H9 (cell line): ENCODE measurements around the gene MLST8. TPM values are rescaled to one million over a fixed set of nuclear protein-coding genes. Genes with fewer than 3 reads are reported as not detected.

Experiments
- DNase-seq: peaks from one replicate; pipeline ENCODE4 v3.0.0-alpha.2; 2017
- H2AFZ ChIP-seq: one replicate; pipeline ENCODE4 v1.6.1; 2013; ENCODE audit warnings: mild to moderate bottlenecking, low read length, control low read depth, moderate library complexity
- H2AK5ac ChIP-seq: 2 replicates; pipeline ENCODE4 v1.6.1; 2013; ENCODE audit warnings: low read length, control low read depth, mixed read lengths; ENCODE audit not compliant: insufficient read length
- H2BK120ac ChIP-seq: one replicate; pipeline ENCODE4 v1.6.1; 2013; ENCODE audit warnings: low read depth, mild to moderate bottlenecking, low read length, control low read depth, inconsistent platforms; ENCODE audit not compliant: poor library complexity, severe bottlenecking
- H2BK12ac ChIP-seq: 2 replicates; pipeline ENCODE4 v1.6.1; 2013; ENCODE audit warnings: low read length, control low read depth, mixed read lengths, low read depth; ENCODE audit not compliant: insufficient read length
- H2BK15ac ChIP-seq: 2 replicates; pipeline ENCODE4 v1.6.1; 2013; ENCODE audit warnings: low read depth, low read length, control low read depth
- H2BK20ac ChIP-seq: one replicate; pipeline ENCODE4 v1.6.1; 2013; ENCODE audit warnings: low read depth, mild to moderate bottlenecking, low read length, control low read depth, inconsistent platforms; ENCODE audit not compliant: poor library complexity, severe bottlenecking
- H2BK5ac ChIP-seq: 2 replicates; pipeline ENCODE4 v1.6.1; 2013; ENCODE audit warnings: low read length, control low read depth, mixed read lengths; ENCODE audit not compliant: insufficient read length
- H3K14ac ChIP-seq: 2 replicates; pipeline ENCODE4 v1.6.1; 2013; ENCODE audit warnings: low read length, control low read depth; ENCODE audit not compliant: insufficient read depth
- H3K18ac ChIP-seq: 2 replicates; pipeline ENCODE4 v1.6.1; 2013; ENCODE audit warnings: low read depth, mild to moderate bottlenecking, mixed read lengths, low read length, control low read depth; ENCODE audit not compliant: insufficient read length
- H3K23ac ChIP-seq: 2 replicates; pipeline ENCODE4 v1.6.1; 2013; ENCODE audit warnings: low read length, control low read depth, mixed read lengths, low read depth; ENCODE audit not compliant: insufficient read length
- H3K23me2 ChIP-seq: 2 replicates; pipeline ENCODE4 v1.6.1; 2013; ENCODE audit warnings: low read depth, mild to moderate bottlenecking, mixed read lengths, low read length, control low read depth; ENCODE audit not compliant: insufficient read length, poor library complexity, severe bottlenecking
- H3K27ac ChIP-seq: 2 replicates; pipeline ENCODE4 v1.5.1; 2013; ENCODE audit warnings: low read length, control low read depth, mixed read lengths, low read depth; ENCODE audit not compliant: insufficient read length
- H3K27me3 ChIP-seq: 2 replicates; pipeline ENCODE4 v1.6.1; 2013; ENCODE audit warnings: low read length, control low read depth, inconsistent platforms; ENCODE audit not compliant: insufficient read depth
- H3K4ac ChIP-seq: 2 replicates; pipeline ENCODE4 v1.6.1; 2013; ENCODE audit warnings: low read depth, mild to moderate bottlenecking, control low read depth, inconsistent platforms, low read length, moderate library complexity
- H3K4me1 ChIP-seq: 2 replicates; pipeline ENCODE4 v1.6.1; 2013; ENCODE audit warnings: low read length, control low read depth, inconsistent platforms; ENCODE audit not compliant: insufficient read depth
- H3K4me2 ChIP-seq: 2 replicates; pipeline ENCODE4 v1.6.1; 2013; ENCODE audit warnings: low read length, control low read depth, mixed read lengths; ENCODE audit not compliant: insufficient read length, insufficient read depth
- H3K56ac ChIP-seq: 2 replicates; pipeline ENCODE4 v1.6.1; 2013; ENCODE audit warnings: low read depth, mild to moderate bottlenecking, mixed read lengths, low read length, control low read depth; ENCODE audit not compliant: insufficient read length
- H3K79me1 ChIP-seq: 2 replicates; pipeline ENCODE4 v1.6.1; 2013; ENCODE audit warnings: low read depth, mild to moderate bottlenecking, moderate library complexity, low read length, control low read depth, inconsistent platforms; ENCODE audit not compliant: insufficient read depth, poor library complexity, severe bottlenecking
- H3K79me2 ChIP-seq: 2 replicates; pipeline ENCODE4 v1.6.1; 2013; ENCODE audit warnings: low read length, control low read depth, inconsistent platforms; ENCODE audit not compliant: insufficient read depth
- H3K9ac ChIP-seq: 2 replicates; pipeline ENCODE4 v1.6.1; 2013; ENCODE audit warnings: low read length, control low read depth, mixed read lengths; ENCODE audit not compliant: insufficient read length; ENCODE audit errors: extremely low read depth
- H3K9me3 ChIP-seq: one replicate; pipeline ENCODE4 v1.6.1; 2013; ENCODE audit warnings: low read depth, low read length, inconsistent platforms; ENCODE audit not compliant: control insufficient read depth
- H3T11ph ChIP-seq: one replicate; pipeline ENCODE4 v1.6.1; 2013; ENCODE audit warnings: mild to moderate bottlenecking, low read length, control low read depth, inconsistent platforms
- H4K20me1 ChIP-seq: one replicate; pipeline ENCODE4 v1.6.1; 2013; ENCODE audit not compliant: control insufficient read depth, insufficient read length, insufficient read depth
- H4K5ac ChIP-seq: 2 replicates; pipeline ENCODE4 v1.6.1; 2013; ENCODE audit warnings: low read depth, mild to moderate bottlenecking, mixed read lengths, low read length, control low read depth; ENCODE audit not compliant: insufficient read length
- H4K8ac ChIP-seq: replicated peaks from 2 replicates; pipeline ENCODE4 v1.6.1; 2013; ENCODE audit warnings: low read length, control low read depth, mixed read lengths, low read depth; ENCODE audit not compliant: insufficient read length
- H4K91ac ChIP-seq: 2 replicates; pipeline ENCODE4 v1.6.1; 2013; ENCODE audit warnings: low read depth, mild to moderate bottlenecking, moderate library complexity, mixed read lengths, low read length, control low read depth; ENCODE audit not compliant: insufficient read length
- H3K27ac Mint-ChIP-seq, 3 experiments: 2 replicates in 2 of 3; 3 replicates in 1 of 3; pipeline ENCODE4 v1.8.0; 2020 to 2021; ENCODE audit warnings: mixed read lengths in 3 of 3, mild to moderate bottlenecking in 1 of 3, moderate library complexity in 1 of 3
- H3K27me3 Mint-ChIP-seq: 2 replicates; pipeline ENCODE4 v1.8.0; 2021; ENCODE audit warnings: low read depth, mild to moderate bottlenecking, moderate library complexity, mixed read lengths
- H3K36me3 Mint-ChIP-seq, 3 experiments: 2 replicates in 2 of 3; 3 replicates in 1 of 3; pipeline ENCODE4 v1.8.0; 2020 to 2021; ENCODE audit warnings: low read depth in 3 of 3, mixed read lengths in 3 of 3; ENCODE audit not compliant: insufficient read depth in 1 of 3
- H3K4me1 Mint-ChIP-seq, 2 experiments: 2 replicates each; pipeline ENCODE4 v1.8.0; 2020; ENCODE audit warnings: mixed read lengths in 2 of 2
- H3K4me3 Mint-ChIP-seq, 2 experiments: 2 replicates in 1 of 2; 3 replicates in 1 of 2; pipeline ENCODE4 v1.8.0; 2020 to 2021; ENCODE audit warnings: mild to moderate bottlenecking in 2 of 2, mixed read lengths in 2 of 2, moderate library complexity in 1 of 2
- H3K9me3 Mint-ChIP-seq, 2 experiments: 2 replicates in 1 of 2; 3 replicates in 1 of 2; pipeline ENCODE4 v1.8.0; 2020; ENCODE audit warnings: mild to moderate bottlenecking in 2 of 2, mixed read lengths in 2 of 2, moderate library complexity in 1 of 2
- WGBS: extraction: QIAGEN DNeasy Blood & Tissue Kit; methylation state at CpG from one replicate; pipeline ENCODE4 v1.1.7; 2013; ENCODE audit warnings: missing lambda C conversion rate, low lambda C conversion rate, mixed read lengths; ENCODE audit not compliant: insufficient read length; ENCODE audit errors: extremely low coverage; 5-methylcytosine and 5-hydroxymethylcytosine counted together
- total RNA-seq: library from RNA; stranded (reverse); gene quantifications from 2 replicates; pipeline ENCODE4 v1.2.1, GENCODE V29; 2021
- TF ChIP-seq, protein P1 (sequence below): fragments of 200-600 bp; sonication (generic); conservative IDR thresholded peaks from 3 replicates; pipeline ENCODE4 v1.8.0; 2021; ENCODE audit warnings: antibody characterized with exemption, mild to moderate bottlenecking

The MLST8 gene
- total RNA-seq, 1 experiment from 2014 or later, result 74.5 TPM

DNA sequence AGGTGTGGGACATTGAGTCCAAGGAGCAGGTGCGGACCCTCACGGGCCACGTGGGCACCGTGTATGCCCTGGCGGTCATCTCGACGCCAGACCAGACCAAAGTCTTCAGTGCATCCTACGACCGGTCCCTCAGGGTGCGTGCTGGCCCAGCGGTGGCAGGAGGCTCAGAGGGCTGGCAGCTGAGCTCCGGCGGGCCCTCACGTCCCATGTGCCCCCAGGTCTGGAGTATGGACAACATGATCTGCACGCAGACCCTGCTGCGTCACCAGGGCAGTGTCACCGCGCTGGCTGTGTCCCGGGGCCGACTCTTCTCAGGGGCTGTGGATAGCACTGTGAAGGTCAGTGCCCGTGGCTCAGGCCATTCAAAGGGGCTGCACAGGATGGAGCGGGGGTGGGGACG lies 29.2 kb upstream of the MLST8 start:
- WGBS, result no CpG with 5 or more reads among the region's 23 CpGs
- H3K14ac ChIP-seq, result no peak overlapping the region; the same call in 1 of the 2 replicates
- peaks cover 11 to 44% (median 41%) of the 10 kb centered on the region in 3 experiments for H3K36me3 Mint-ChIP-seq

More for the DNA sequence above, 29.2 kb upstream of the MLST8 start:
- H3K23me2 ChIP-seq, result peaks cover 4% of the 10 kb centered on the region
- no peak overlapping the region for H2AFZ ChIP-seq
- no peak overlapping the region for H3T11ph ChIP-seq
- H3K4me3 Mint-ChIP-seq, result no peak overlapping the region
- H3K9ac ChIP-seq, result no peak overlapping the region
- no peaks in the 10 kb centered on the region for H3K27me3 ChIP-seq
- H4K8ac ChIP-seq, result no peak overlapping the region
- H3K4ac ChIP-seq, result no peak overlapping the region
- H4K5ac ChIP-seq, result no peak overlapping the region
- no peak overlapping the region for H2BK12ac ChIP-seq
- no peak overlapping the region for H3K18ac ChIP-seq
- no peaks in the 10 kb centered on the region for H3K9me3 ChIP-seq
- DNase-seq, result no peak
- no peak overlapping the region for H2AK5ac ChIP-seq
- H4K20me1 ChIP-seq, result no peaks in the 10 kb centered on the region
- no peak overlapping the region for H3K56ac ChIP-seq
- no peaks in the 10 kb centered on the region for H3K9me3 Mint-ChIP-seq
- H2BK5ac ChIP-seq, result no peak overlapping the region
- no peak overlapping the region for H2BK15ac ChIP-seq
- H2BK120ac ChIP-seq, result no peak overlapping the region
- H3K27me3 Mint-ChIP-seq, result no peaks in the 10 kb centered on the region
- H3K79me1 ChIP-seq, result no peaks in the 10 kb centered on the region
- TF ChIP-seq, protein P1, sequence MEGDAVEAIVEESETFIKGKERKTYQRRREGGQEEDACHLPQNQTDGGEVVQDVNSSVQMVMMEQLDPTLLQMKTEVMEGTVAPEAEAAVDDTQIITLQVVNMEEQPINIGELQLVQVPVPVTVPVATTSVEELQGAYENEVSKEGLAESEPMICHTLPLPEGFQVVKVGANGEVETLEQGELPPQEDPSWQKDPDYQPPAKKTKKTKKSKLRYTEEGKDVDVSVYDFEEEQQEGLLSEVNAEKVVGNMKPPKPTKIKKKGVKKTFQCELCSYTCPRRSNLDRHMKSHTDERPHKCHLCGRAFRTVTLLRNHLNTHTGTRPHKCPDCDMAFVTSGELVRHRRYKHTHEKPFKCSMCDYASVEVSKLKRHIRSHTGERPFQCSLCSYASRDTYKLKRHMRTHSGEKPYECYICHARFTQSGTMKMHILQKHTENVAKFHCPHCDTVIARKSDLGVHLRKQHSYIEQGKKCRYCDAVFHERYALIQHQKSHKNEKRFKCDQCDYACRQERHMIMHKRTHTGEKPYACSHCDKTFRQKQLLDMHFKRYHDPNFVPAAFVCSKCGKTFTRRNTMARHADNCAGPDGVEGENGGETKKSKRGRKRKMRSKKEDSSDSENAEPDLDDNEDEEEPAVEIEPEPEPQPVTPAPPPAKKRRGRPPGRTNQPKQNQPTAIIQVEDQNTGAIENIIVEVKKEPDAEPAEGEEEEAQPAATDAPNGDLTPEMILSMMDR, result no peak
- no peak overlapping the region for H4K91ac ChIP-seq
- no peak overlapping the region for H3K27ac Mint-ChIP-seq
- H3K79me2 ChIP-seq, result no peaks in the 10 kb centered on the region
- no peak overlapping the region for H3K4me2 ChIP-seq
- H3K23ac ChIP-seq, result no peak overlapping the region
- H3K4me1 Mint-ChIP-seq, result no peaks in the 10 kb centered on the region
- H3K27ac ChIP-seq, result no peak overlapping the region
- H3K4me1 ChIP-seq, result no peaks in the 10 kb centered on the region
- H2BK20ac ChIP-seq, result no peak overlapping the region
